NCI-H1105 treated with DMSO at 0.1 percent for 48 hours (cell line): ENCODE data around the gene TSHZ2.

Source experiments
- DNase-seq: peaks from one replicate; lab custom pipeline; 2025; lab: John Stamatoyannopoulos, UW

TSHZ2 gene

DNA sequence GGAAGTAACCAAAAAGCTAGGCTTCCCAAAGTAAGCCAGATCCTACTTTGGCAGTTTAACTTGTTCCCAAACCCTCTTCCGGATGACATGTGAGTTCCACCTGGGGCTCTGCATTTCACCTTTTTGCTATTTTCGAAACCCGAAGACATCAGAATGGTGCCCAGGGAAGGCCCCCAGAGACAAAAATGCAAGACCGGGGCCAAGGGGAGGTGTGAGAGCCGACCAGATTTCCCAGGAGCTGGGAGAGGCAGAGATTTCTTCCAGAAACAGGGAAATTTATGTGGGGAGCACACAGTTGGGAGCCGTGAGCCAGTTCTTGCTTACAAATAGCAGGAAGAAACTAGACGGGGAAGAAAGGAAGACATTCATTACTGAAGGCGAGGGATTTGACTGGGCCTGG is 411.8 kb downstream of the TSHZ2 start:
- DNase-seq: no peak

DNA sequence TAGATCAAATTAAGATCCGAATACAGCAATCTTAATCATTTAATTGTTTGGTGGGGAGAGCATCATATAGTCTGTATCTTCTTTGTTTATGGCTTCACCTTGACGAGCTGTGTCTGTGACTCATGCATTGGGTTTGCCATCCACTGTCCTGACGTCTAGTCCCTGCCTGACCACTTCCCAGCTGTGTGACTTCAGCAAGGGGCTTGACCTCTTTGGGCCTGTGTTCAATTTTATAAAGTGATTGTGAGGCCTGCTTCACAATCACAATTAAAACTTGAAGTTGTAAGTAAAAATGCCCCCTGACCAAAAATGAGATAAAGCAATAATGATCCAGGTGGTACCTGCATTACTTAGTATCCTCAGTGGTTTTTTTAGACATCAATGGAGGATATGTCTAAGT is 412.2 kb downstream of the TSHZ2 start:
- DNase-seq: no peak

DNA sequence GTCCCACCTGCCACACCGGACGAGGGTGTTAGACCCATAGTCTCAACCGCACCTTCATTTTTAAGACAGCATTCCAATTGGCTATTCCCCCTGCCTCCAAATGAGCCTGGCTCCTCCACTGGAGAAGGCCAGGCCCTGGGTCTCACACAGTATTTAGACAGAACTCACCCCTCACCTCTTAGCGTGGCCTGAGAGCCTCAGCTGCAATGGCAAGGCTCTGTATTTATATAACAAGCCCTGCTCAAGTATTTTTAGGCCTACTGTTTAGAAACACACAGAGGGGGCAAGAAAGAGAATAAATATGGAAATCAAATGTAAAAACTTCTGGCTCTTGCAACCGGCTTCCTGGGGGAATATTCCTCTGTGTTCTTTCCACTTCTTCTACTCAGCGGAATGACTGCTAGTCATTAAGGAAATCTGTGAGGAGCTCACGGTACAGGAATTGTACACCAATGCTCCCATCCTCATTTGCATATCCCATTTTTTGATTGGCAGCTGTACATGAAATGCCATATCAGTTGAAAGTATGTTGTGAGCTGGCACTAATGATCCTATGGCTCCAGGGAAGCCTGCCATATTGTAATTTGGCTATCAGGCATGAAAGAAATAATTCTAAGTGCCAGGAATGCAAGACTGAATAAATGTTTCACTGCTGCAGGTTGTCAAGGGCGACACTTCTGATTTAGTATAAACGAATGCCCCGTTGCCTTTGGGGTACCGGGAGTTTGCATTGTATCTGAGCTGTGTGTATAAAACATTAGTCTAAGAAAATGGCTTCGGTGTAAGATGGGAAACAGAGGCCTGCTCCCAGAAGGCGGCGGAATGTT is 414.0 kb downstream of the TSHZ2 start:
- no peak for DNase-seq

DNA sequence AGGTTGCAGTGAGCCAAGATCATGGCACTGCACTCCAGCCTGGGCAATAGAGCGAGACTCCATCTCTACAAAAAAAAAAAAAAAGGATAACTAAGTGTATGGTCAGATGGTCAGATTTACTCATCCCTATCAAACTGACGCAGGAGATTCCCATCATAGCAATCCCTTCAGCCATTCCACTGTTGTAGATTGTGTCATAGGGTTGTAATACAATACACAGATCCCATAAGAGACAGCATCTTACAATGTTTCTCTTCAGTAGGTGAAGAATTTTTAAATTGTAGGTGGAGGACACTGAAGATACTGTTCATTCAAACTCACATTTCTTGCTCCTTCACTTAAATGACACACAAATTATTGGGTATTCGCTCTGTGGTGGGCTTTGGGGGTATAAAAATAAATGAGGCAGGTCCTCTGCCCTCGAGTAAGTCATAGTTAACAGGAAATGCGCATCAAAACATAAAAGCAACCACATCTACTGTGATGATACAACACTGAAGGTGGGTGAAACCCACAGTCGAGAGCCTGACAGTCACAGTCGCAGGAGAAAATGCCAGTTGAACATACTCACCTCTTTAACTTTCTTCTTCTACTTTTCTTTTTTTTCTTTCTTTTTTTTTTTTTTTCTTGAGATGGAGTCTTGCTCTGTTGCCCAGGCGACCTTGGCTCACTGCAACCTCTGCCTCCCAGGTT is 416.0 kb downstream of the TSHZ2 start:
- no peak for DNase-seq

DNA sequence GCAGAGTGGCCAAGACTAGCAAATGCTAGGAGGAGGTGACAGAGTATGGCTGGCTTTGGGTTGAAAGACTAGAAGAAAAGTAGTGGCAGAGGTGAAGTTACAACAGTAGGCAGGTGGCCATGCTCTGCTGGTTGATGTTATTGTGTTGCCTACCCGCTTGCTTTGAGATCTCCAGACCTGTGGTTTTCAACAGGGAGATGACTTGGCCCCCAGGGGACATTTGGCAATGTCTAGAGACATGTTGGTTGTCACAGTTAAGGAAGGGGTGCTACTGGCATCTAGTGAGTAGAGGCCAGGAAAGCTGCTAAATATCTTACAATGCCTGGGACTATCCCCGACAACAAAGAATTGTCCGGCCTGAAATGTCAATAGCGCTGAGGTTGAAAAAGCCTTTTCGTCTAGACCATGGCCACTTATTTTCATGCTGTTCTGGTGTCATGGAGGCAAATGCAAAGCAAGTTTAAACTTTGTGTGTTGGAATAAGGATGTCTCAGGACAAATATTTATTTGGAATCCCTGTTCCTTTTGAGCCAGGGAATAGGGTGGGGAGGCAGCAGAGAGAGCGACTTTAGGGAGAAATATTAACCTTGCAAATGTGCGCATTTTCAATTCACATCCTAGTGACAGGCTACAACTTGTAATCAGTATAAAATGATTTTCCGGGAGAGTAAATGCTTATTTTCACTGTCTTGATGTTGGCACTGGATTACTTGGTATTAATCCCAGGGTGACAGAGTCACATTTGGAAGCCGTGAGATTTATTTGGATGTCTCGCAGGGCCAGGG is 417.6 kb downstream of the TSHZ2 start:
- no peak for DNase-seq

DNA sequence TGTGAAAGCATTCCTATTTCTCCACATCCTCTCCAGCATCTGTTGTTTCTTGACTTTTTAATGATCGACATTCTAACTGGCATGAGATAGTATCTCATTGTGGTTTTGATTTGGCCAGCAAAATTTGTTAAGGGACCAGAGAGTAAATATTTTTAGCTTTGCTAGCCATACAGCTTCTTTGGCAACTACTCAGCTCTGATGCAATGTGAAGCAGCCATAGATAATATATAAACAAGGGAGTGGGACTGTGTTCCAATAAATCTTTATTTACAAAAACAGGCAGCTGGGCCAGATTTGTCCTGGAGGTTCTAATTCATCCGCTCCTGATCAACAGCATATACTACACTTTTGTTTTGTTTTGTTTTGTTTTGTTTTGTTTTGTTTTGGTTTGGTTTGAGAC is 418.6 kb downstream of the TSHZ2 start:
- DNase-seq: no peak

DNA sequence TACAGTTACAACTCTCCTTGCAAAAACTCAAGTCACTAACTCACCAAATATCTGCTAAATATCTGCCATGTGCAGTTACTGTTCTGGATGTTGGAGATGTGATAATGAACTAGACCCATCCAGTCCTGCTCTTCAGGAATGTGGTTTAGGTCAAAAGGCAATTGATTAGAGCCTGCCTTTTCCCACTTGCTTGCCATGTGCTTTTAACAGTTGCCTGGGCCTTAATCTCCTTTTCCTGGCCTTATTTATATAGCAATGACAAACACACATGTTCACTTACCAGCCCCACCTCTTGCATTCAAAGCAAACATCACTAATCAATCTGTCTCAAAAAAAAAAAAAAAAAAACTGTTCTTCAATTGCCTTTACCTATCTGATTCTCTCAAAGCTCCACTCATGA is 422.3 kb downstream of the TSHZ2 start:
- no peak for DNase-seq

DNA sequence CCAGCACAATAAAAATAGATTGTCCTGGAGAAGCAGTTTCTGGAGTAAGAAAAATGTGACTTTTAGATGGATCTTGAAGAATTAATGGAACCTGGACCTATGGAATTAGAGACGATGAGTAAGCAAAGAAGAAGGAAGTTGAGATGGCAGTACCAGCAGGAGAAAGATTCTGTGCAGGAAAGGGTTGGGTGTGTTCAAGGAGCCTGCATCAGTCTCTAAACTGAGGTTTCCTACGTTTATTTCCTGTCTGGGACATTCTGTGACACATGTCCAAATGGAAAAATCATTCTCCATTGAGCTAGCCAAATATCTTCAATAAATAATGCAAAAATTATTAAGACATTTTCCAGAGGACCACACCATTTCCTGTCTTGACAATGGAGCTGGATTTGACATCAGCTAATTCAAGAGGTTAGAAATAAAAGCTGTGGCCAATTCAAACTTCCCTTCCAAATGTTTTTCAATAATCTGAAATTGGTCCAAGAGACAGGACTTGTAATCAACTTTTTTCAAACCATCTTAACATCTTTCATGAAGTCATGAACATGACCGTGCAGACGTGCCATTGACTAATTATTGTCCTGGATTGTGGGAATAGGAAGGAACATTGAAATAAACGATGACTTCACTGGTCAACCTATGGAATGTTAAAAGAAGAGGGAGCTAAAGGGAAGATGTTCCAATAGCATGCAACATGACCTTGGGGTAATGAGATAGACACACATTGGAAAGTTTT is 423.2 kb downstream of the TSHZ2 start:
- no peak for DNase-seq

DNA sequence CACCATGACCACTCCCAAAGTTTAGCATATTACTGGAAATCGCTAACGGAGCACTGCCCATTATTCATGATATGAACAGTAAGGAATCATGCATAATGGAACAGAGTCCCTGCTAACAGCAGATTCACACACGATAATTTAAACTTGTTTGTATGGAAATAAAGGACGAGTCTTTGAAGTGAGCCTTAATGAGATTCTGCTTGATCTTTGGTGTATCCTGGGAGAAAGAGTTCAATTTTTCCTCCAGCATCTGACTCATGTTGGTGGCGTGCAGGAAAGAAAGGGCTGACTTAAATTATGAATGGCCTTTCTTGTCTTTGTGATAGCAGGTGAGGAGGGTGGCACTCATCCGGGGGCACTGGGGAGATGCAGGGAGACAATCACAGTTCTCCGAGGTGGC is 426.9 kb downstream of the TSHZ2 start:
- DNase-seq: no peak

DNA sequence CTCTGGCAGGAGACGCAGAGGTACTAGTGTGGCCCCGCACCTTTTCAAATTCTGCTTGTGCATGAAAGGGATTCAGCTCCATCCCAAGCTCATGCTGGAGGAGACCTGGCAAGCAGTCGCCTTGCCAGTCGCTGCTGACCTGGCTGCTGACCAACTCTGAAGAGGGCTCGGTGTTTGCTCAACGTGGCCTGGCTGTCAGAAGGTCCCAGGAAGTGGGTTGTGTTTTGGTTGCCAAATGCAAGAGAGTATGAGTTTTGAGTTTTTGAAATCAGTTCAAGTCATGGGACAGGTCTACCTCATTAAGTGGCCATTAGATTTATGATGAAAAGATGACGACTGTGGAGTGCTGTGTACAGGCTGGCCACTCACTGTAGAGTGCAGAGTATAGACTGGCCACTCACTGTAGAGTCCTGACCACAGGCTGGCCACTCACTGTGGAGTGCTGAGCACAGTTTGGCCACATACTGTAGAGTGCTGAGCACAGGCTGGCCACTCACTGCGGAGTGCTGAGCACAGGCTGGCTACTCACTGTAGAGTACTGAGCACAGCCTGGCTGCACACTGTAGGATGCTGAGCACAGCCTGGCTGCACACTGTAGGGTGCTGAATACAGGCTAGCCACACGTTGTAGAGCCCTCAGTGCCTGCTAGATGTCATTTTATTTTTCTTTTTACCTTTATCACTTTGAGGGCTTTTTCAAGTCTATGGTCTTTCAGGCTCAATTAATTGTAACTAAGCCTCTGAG is 427.6 kb downstream of the TSHZ2 start:
- DNase-seq: peak; percentile 15

DNA sequence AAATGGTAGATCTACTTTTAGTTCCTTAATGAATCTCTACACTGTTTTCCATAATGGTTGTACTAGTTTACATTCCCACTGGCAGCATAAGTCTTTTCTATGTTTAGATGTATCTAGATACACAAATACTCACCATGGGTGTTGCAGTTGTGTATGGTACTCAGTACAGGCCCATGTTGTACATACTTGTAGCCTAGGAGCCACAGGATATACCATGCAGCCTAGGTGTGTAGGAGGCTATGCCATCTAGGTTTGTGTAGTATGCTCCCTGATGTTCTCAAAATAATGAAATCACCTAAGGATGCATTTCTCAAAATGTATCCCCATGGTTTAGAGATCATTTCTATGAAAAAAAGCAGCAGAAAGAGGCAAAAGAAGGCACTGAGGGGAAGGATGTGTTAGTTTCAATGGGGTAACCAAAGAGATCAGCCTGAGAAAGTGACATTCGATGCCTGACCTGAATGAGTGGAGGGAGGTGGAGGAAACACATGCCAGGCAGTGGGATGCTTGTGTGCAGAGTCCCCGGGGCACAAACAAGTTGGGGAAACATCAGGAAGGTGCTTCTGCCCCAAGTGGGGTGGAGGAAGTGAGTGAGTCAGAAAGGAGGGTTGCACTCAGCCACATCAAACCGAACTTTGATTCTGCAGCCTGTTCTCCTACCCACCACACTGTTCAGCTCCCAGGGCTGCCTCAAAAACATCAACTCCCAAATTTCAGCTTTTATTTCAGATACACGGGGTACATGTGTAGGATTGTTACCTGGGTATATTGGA is 430.3 kb downstream of the TSHZ2 start:
- no peak for DNase-seq

DNA sequence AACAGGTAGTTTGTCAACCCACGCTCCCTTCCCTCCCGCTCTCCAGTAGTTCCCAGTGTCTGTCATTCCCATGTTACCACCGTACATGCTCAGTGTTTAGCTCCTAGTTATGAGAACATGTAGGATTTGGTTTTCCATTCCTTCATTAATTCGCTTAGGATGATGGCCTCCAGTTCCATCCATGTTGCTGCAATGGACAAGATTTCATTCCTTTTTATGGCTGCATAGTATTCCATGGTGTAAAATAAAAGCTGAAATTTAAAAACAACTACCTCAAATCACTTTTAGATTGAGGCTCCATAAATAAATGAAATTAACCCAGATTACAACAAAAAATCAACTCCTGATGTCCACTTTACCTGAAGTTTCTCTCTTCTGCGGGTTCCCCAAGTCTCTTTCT is 430.9 kb downstream of the TSHZ2 start:
- no peak for DNase-seq

DNA sequence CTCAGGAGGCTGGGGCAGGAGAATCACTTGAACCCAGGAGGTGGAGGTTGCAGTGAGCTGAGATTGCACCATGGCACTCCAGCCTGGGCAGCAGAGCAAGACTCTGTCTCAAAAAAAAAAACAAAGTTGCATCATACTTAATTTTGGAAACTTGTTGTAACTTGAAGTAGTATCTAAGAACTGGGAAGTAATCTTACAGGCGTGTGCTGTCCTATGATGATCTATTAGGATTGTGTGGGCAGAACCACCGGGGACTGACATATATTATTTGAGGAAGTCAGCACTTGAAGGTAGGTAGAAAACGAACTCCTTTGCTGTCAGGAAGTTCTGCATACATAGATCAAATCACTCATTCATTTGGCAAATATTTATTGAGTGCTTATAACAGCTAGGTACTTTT is 433.0 kb downstream of the TSHZ2 start:
- DNase-seq: no peak

DNA sequence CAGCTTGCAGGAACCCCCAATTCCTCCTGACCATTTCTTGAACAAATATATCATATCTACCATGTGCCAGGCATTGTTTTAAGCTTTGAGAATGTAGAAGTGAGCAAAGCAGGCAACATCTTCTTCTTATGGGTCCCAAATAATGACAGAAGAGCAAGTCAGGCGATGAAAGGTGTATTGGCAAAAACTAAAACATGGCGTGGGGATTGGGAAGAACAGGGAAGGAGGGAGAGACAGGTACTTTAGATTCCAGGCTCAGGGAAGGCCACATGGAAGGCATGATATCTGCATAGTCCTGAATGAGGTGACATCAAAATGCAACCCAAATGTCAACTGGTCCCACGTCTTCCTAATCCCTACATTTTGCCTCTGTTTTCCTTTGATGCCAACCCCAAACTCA is 434.4 kb downstream of the TSHZ2 start:
- DNase-seq: no peak

DNA sequence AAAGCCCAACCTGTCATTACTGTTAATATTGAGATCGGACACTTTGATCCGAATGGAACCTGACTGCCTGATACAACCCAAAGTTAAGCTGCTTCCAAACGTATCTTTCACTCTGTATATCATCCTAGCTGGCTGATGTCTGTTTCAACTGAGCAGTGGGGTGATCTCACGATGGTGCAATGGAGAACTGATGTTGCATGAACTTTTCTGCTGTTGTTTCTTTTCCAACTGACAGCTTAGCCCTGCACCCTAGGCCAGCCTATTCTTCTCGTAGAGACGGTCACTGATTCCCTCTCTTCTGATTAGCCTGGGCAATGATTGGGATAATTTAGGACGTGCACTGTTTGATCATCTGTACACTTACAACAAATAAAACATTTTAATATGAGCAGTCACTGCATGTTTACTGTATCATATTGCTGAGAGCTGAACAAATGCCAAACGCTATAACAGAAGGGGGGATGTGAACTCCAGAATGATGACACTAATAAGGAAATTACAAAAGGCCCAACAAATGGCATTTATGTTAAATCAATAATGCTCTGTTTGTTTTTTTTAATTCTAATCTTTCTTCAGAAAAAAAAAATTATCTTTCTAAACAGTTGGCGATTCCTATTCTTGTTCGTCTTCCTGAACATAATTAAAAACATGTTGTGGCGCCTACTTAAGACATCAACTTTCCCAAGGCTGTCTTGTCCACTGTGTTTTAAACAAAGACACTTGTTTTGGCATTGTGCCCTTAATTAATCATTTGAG is 436.7 kb downstream of the TSHZ2 start:
- DNase-seq: peak; percentile 51

DNA sequence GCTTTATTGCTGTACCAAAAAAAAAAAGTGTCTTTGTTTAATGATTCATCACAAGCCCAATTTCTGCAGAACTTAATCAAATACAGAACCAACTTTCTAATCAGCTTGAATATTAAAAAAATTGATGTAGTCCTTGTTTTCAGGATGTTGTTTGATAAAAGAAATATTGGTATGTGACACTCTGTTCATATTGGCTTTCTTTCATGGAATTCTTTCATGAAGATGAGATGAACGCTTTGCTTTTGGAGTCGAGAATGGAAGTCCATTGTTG is 437.2 kb downstream of the TSHZ2 start:
- no peak for DNase-seq

DNA sequence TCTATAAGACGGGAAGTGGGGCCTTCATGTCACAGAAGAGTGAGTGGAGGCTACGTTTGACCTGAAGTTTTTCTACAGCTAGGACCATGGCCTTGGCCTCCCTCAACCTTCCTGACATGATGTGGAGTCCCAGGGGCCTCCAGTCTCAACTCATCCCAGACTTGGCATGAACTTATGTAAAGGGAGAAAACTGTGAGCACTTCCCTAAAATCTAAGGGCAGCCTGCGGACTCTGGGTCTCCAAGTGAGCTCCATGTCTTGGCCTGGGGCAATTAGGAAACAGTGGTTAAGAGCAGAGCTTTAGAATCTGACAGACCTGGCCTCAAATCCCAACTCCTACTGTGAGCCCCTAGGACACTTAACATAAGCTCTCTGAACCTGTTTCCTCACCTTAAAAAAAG is 439.0 kb downstream of the TSHZ2 start:
- no peak for DNase-seq

DNA sequence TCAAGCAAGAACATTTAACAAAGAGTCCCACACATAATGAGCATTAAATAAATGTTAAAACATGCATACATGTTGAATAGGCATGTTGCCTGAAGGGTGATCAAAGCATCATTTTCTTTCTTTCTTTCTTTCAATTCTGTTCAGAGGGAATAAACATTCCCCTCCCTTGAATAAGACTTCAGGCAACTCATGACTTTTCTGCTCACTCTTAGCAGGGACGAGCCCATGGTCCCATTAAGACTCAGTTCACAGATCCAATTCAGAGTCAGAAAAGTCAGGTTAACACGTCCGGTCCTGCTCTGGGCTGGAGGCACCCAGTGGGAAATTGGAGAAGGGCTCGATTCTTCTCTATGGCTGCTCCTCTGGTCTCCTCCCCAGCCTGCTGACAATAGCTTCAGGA is 439.7 kb downstream of the TSHZ2 start:
- DNase-seq: no peak

DNA sequence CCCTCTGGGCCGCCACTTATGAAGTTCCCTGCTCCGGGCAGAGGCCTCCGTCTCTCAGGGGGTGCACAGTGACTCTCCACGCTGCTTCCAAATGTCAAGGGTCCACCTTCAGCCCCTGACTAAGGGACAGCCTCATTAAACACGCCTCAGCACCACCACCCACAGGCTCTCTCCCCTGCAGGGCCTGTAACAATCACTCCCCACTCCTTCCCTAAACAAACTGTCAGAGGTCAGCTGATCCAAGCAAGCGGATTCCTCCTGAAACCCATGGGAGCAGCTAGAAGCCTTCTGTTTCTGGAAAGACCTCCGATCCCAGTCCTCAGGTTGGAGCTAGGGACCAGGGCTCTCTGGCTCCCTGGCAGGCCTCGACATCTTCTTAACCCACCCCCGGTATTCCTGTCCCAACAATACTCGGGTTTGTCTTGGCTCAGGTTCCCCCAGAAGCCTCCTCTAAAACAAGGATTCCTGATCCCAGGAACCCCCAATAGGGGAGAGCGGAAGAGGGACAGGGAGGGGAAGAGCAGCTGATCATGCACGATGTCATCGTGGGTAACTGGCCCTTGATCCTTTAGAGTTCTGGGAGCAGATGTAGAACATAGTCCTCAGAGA is 440.5 kb downstream of the TSHZ2 start:
- DNase-seq: no peak

DNA sequence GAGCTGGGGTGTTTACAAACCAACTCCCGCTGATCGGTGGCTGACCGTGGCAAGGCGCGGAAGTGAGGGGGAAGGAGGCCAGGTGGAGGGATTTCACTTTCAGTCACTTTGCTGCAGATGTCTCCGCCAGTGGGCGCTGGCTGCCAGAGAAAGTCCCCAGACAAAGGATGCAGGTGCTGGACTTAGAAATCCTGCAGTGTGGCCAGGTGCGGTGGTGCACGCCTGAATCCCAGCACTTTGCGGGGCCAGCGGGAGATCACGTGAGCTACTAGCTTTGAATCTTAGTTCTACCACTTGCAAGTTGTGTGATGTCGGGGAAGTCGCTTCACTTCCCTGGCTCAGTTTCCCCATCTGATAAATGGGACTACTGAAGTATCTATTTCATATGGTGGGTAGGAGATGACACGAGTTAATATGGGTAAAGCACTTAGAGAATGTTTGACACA is 441.1 kb downstream of the TSHZ2 start:
- DNase-seq: no peak
